ENCODE data around the gene MUC6.

MUC6 gene

GRCh38 chr11:984546-984945 is 52.0 kb downstream of the MUC6 start:
- no peak for DNase-seq (ENCODE audit: low spot score)
- TF ChIP-seq, protein P1, sequence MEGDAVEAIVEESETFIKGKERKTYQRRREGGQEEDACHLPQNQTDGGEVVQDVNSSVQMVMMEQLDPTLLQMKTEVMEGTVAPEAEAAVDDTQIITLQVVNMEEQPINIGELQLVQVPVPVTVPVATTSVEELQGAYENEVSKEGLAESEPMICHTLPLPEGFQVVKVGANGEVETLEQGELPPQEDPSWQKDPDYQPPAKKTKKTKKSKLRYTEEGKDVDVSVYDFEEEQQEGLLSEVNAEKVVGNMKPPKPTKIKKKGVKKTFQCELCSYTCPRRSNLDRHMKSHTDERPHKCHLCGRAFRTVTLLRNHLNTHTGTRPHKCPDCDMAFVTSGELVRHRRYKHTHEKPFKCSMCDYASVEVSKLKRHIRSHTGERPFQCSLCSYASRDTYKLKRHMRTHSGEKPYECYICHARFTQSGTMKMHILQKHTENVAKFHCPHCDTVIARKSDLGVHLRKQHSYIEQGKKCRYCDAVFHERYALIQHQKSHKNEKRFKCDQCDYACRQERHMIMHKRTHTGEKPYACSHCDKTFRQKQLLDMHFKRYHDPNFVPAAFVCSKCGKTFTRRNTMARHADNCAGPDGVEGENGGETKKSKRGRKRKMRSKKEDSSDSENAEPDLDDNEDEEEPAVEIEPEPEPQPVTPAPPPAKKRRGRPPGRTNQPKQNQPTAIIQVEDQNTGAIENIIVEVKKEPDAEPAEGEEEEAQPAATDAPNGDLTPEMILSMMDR (IDR thresholded peaks at IDR 0.05; ENCODE audit: borderline replicate concordance, control extremely low read depth, extremely low read depth, insufficient read depth, missing control alignments): no peak
- in situ Hi-C loops (cut with MboI; ENCODE audit: low sequenced_read_pairs, unreplicated experiment): no loop called here

- DNase-seq (ENCODE audit: low spot score): no peak
- in situ Hi-C loops (cut with MboI; ENCODE audit: low sequenced_read_pairs, unreplicated experiment): no loop called here
- TF ChIP-seq, protein P1 (IDR thresholded peaks at IDR 0.05; ENCODE audit: borderline replicate concordance, control extremely low read depth, extremely low read depth, insufficient read depth, missing control alignments): no peak
Measured at GRCh38 chr11:981764-982163, 54.8 kb downstream of the MUC6 start.

DNA sequence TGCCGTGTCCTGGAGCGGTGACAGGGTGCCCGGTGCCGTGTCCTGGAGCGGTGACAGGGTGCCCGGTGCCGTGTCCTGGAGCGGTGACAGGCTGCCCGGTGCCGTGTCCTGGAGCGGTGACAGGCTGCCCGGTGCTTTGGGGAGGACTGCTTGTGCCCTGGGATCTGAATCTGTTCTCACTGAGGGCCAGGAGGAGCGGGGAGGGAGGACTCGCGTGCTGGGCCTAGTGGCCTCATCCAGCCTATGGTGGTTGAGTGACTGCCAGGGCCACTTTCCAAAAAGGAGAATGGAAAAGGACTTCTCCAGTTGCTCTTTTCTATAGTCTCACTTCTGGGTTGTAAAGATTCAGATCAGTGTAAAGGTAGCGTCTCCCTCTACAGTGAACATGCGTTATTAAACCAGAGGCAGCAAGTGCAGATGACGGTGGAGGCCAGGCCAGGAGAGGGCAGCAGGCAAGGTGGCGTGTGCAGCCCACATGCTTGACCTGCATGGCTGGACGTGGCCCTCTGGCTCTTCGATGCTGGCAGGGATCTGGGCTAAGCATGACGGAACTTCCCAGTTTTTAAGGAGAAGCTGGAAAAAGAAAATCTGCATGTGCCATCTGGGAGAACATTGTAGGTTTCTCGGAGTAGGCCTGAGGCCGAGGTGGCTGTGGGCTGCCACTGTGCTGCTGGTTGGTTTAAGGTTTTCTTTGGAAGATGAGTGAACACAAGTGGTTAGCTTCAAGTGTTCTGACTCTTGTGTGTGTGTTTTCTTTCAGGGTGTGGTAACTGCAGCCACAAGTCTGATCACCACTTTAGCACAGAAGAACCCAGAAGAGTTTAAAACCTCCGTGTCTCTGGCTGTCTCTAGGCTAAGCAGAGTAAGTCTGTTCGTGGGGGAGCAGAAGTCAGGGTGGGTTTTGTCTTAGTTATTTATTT is 55.8 kb downstream of the MUC6 start:
- TF ChIP-seq, protein P1 (IDR thresholded peaks at IDR 0.05; ENCODE audit: borderline replicate concordance, control extremely low read depth, extremely low read depth, insufficient read depth, missing control alignments): no peak
- in situ Hi-C loops (cut with MboI; ENCODE audit: low sequenced_read_pairs, unreplicated experiment): no loop called here
- DNase-seq (ENCODE audit: low spot score): no peak

- in situ Hi-C loops (cut with MboI; ENCODE audit: low sequenced_read_pairs, unreplicated experiment): no loop called here
- DNase-seq (ENCODE audit: low spot score): no peak
- TF ChIP-seq, protein P1 (IDR thresholded peaks at IDR 0.05; ENCODE audit: borderline replicate concordance, control extremely low read depth, extremely low read depth, insufficient read depth, missing control alignments): no peak
Measured at GRCh38 chr11:978781-979180, 57.7 kb downstream of the MUC6 start.

GRCh38 chr11:977830-978720 is 58.4 kb downstream of the MUC6 start:
- TF ChIP-seq, protein P1 (IDR thresholded peaks at IDR 0.05; ENCODE audit: borderline replicate concordance, control extremely low read depth, extremely low read depth, insufficient read depth, missing control alignments): no peak
- in situ Hi-C loops (cut with MboI; ENCODE audit: low sequenced_read_pairs, unreplicated experiment): no loop called here
- DNase-seq (ENCODE audit: low spot score): no peak

- no peak for DNase-seq (ENCODE audit: low spot score)
- in situ Hi-C loops (cut with MboI; ENCODE audit: low sequenced_read_pairs, unreplicated experiment): no loop called here
- TF ChIP-seq, protein P1 (IDR thresholded peaks at IDR 0.05; ENCODE audit: borderline replicate concordance, control extremely low read depth, extremely low read depth, insufficient read depth, missing control alignments): no peak
Measured at GRCh38 chr11:976431-977160, 59.9 kb downstream of the MUC6 start.
